Mononuclear cell (primary cell): ENCODE measurements around the gene LHX4. TPM values are rescaled to one million over a fixed set of nuclear protein-coding genes. Genes with fewer than 3 reads are reported as not detected.

ENCODE experiments used
- H3K27me3 ChIP-seq: 2 replicates; pipeline ENCODE4 v1.6.0; 2011; ENCODE audit warnings: low read length, control low read depth; ENCODE audit not compliant: insufficient read depth
- H3K4me1 ChIP-seq: 2 replicates; pipeline ENCODE4 v1.5.1; 2011; ENCODE audit warnings: mild to moderate bottlenecking, low read length, control low read depth; ENCODE audit not compliant: insufficient read depth
- H3K4me3 ChIP-seq: 2 replicates; pipeline ENCODE4 v1.5.1; 2011; ENCODE audit warnings: mild to moderate bottlenecking, low read length, moderate library complexity
- H3K9me3 ChIP-seq: 2 replicates; pipeline ENCODE4 v1.5.1; 2011; ENCODE audit warnings: low read depth, mild to moderate bottlenecking, control low read depth, low read length
- total RNA-seq: library from RNA; depleted of rRNA; stranded (reverse); fragments of >200 nt; gene quantifications from one replicate; pipeline ENCODE4 v1.2.3, GENCODE V29; 2012

LHX4 gene
- total RNA-seq, 1 donor, result 0.10 TPM

GRCh38 chr1:180230416-180230790 is 339 bp downstream of the LHX4 start:
- H3K4me1 ChIP-seq, result peaks cover 55% of the 10 kb centered on the region
- peaks cover 92% of the 10 kb centered on the region for H3K27me3 ChIP-seq
- no peaks in the 10 kb centered on the region for H3K9me3 ChIP-seq
- H3K4me3 ChIP-seq, result peak overlapping the region; percentile 32

- Histone ChIP-seq H3K9me3 (no peaks in the 10 kb centered on the region), H3K4me3 (peak overlapping the region; percentile 32), H3K4me1 (peaks cover 60% of the 10 kb centered on the region), H3K27me3 (peaks cover 92% of the 10 kb centered on the region)
These were observed 884 bp downstream of the LHX4 start for GRCh38 chr1:180230791-180231505.

DNA sequence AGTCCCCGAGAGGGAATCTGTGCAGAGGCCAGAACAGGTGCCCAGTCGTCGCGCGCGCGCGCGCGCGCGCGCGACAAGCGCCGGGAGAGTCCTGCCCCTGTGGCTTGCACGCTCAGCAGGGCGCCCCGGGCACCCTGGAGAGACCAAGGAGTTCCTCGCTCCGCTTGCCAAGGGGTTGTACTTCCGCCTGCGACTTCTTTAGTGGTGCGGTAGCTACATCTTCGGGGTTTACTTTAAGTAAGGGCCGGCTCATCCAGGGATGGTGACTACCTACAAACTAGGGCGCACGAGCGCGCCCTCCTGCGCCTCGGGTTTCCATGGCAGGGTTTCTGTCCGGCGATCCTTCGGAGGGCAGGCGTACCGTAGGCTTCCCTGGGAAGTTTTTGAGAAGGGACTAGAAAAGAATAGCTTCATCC is 1.4 kb downstream of the LHX4 start:
- Histone ChIP-seq H3K9me3 (no peaks in the 10 kb centered on the region), H3K4me3 (peak overlapping the region; percentile 15), H3K27me3 (peaks cover 92% of the 10 kb centered on the region), H3K4me1 (peaks cover 65% of the 10 kb centered on the region)

DNA sequence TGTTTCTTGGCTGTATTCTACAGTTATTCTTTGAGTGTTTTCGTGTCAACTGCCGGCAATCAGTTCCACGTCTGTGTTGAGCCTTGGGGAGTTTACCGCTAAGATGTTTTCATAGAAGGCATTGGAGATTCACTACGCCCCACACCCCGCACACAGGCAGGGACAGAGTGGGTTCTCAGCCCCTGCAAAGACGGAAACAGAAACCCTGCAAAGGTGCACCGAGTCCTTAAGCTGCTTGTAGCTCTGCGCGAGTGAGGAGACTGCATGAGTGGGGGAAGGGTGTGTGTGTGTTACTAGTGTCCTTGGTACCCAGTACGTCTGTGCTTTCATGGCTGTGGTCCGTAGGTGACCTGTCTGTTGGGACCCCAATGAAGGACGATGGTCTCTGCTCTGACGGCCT is 1.9 kb downstream of the LHX4 start:
- H3K9me3 ChIP-seq, result no peaks in the 10 kb centered on the region
- H3K4me3 ChIP-seq, result no peak overlapping the region
- peaks cover 92% of the 10 kb centered on the region for H3K27me3 ChIP-seq
- H3K4me1 ChIP-seq, result peaks cover 65% of the 10 kb centered on the region

- peaks cover 65% of the 10 kb centered on the region for H3K4me1 ChIP-seq
- no peak overlapping the region for H3K4me3 ChIP-seq
- no peaks in the 10 kb centered on the region for H3K9me3 ChIP-seq
- peaks cover 92% of the 10 kb centered on the region for H3K27me3 ChIP-seq
These were observed 2.5 kb downstream of the LHX4 start for GRCh38 chr1:180232521-180233043.

DNA sequence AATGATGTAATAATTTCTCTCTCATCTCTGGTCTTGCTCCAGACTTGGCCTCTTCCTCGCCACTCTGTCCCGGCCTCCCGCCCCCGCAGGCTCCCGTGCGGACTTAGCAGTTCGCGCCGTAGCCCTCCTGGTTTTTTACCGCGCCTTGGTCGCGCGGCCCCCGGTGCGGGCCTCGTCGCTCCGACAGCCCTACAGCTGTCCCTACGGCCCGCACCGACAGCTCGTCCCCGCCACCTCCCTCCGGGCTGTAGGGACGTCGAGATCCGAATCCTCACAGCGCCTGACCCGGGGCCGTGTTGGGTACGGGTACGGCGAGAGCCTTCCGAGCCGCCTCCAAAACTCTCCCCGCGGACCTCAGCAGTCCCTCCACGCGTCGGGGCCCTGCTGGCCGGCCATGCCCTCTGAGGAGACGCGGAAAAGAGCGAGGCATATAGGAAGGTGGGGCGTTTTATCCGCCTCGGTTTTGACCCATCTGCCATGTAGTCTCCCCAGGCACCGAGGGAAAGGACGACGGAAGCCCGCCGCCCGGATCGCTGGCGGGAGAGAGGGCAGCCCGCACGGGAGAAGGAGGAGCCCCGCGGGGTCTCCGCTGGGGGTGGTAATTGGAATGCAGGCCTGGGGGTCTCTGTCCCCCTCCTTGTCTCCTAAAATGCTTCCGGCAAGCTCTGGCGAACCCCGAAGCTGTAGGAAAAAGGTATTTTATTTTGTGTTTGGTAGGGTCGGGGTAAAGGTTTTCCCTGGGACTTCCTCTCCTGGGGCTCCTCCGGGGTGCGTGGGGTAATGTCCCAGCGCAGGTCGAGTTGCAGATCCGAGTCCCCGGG is 3.3 kb downstream of the LHX4 start:
- Histone ChIP-seq H3K4me3 (no peak overlapping the region), H3K4me1 (peaks cover 64% of the 10 kb centered on the region), H3K27me3 (peaks cover 92% of the 10 kb centered on the region), H3K9me3 (no peaks in the 10 kb centered on the region)

- Histone ChIP-seq H3K4me1 (peaks cover 53% of the 10 kb centered on the region), H3K9me3 (no peaks in the 10 kb centered on the region), H3K4me3 (no peak overlapping the region), H3K27me3 (peaks cover 92% of the 10 kb centered on the region)
These were observed 4.5 kb downstream of the LHX4 start for GRCh38 chr1:180234369-180235076.

GRCh38 chr1:180235077-180235501 is 5.0 kb downstream of the LHX4 start:
- Histone ChIP-seq H3K27me3 (peaks cover 96% of the 10 kb centered on the region), H3K4me3 (no peak overlapping the region), H3K4me1 (peaks cover 53% of the 10 kb centered on the region), H3K9me3 (no peaks in the 10 kb centered on the region)

DNA sequence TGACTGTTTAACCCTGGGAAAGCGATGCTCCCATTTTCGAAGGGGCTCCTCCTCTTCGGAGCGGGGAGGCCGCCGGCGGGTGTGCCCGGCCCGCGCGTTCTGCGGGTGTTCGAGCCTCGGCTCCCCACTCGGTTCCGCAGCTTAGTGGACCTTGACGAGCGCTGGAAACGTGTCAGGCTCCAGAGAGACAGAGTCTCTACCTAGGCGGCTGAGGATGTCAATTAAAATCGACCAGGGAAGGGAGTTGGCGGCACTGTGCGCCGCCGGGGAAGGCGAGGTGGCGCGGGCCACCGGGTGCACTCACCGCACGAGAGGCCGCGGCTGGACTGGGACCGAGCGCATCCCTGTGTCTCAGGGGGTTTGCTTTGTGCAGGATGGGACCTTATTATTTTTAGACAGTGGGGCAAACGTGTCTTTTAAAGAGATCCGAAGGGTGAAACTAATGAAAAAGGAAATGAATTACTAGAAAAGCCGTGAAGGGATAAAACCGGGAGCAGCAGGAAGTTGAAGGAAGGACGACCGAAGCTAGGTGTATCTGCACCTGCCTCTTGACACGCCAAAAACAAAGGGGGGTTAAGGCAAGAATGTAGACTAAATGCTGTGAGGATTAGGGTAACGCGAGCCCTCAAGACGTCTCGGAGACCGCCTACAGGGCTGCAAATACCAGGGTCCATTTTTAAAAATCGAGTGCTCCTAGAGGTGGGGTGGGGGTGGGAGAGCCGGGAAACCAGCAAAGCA is 5.6 kb downstream of the LHX4 start:
- peaks cover 47% of the 10 kb centered on the region for H3K4me1 ChIP-seq
- no peak overlapping the region for H3K4me3 ChIP-seq
- no peaks in the 10 kb centered on the region for H3K9me3 ChIP-seq
- H3K27me3 ChIP-seq, result peaks cover 98% of the 10 kb centered on the region

DNA sequence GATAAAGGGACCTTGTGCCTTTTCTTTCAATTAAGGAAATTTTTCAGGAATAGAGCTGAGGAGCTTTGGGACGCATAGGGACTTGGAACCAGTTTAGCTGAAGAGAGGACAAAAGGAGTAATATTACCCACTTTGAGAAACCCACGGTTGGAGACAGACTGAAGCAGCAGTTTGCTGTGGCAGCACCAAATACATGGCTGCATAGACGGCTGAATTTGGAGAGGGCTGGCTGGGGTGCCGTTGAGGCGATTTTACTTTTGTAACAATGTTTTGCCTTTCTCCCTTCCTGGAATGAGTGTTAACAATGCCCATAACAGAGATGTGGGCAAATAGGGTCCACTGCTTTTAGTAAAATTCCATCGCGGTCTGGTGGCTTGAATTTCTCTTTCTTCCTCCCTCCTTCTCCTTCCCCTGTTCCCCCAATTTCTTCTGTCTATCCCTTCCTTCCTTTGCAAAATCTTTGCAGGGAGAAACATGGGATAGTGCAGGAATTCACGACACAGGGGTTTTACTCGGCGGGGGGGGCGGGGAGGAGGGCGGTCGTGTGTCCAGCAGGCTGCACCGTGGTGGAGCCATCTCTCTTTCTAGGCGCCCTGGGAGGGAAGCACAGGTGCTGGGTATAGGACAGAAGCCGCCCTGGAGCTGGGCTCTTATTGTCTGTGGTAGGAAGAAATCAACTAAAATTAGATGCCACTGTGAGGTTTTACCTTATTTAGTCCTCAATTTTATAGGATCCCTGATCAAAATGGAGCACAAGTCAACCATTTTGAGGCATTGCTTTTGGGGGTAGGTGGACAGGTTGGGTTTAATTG is 6.8 kb downstream of the LHX4 start:
- Histone ChIP-seq H3K4me3 (no peak overlapping the region), H3K4me1 (peaks cover 35% of the 10 kb centered on the region), H3K9me3 (no peaks in the 10 kb centered on the region), H3K27me3 (peaks cover 98% of the 10 kb centered on the region)

- Histone ChIP-seq H3K4me3 (no peak overlapping the region), H3K9me3 (no peaks in the 10 kb centered on the region), H3K27me3 (peaks cover 94% of the 10 kb centered on the region), H3K4me1 (peaks cover 30% of the 10 kb centered on the region)
These were observed 7.9 kb downstream of the LHX4 start for GRCh38 chr1:180237869-180238476.

GRCh38 chr1:180238675-180239074 is 8.6 kb downstream of the LHX4 start:
- Histone ChIP-seq H3K4me3 (no peak overlapping the region), H3K4me1 (peaks cover 23% of the 10 kb centered on the region), H3K9me3 (no peaks in the 10 kb centered on the region), H3K27me3 (peaks cover 87% of the 10 kb centered on the region)

DNA sequence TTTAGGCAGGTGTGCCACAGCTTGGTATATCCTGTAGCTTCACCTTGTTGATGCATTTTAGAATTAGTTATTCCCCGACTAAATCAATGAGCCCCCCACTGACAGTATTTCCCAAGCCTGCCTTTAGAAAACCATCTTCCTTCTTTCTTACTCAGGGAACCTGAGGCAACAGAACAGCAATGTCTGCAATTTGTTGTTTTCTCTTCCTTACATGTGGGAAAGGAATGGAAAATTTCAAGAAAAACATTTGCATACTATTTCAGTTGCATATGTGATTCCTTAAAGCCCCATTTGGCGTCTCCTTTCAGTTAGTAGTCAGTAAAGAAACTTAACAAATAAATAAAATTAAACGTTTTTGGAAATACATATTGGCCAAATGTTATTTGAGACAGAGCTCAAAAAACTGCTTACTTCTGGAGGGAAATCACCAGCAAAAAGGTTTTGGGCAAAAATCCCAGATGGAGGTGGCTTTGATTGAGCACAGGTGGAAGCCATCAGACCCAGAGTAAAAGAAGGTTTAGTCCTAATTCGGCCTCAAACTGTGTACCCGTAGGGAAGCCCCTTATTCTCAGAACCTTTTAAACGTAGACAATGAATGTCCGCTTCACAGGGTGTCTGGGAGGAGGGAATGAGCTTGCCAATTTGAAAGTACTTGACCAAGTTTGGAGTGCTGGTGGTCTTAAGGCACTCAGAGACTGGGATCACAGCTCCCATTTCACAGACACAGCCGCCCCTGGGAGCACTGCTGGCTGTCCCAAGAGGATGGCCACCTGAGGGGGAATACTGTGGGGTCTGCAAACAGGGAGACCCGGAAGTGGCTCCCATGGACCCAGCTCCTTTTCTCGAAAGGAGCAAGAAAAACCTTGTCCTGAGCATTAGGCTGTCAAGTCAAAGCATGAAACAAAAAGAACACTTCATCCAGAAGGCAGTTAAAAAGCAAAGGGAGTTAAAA is 9.4 kb downstream of the LHX4 start:
- Histone ChIP-seq H3K9me3 (no peaks in the 10 kb centered on the region), H3K4me3 (no peak overlapping the region), H3K27me3 (peaks cover 81% of the 10 kb centered on the region)

More for the DNA sequence above, 9.4 kb downstream of the LHX4 start:
- peaks cover 20% of the 10 kb centered on the region for H3K4me1 ChIP-seq
